ENCODE results near the gene PIR.

PIR gene

GRCh38 chrX:15493118-15493962 lies at the start of gene PIR:
PIR (minus strand) TSS chrX:15493333; CDS start chrX:15491257, 2,076 bp downstream.
- FAIRE-seq: peak; percentile 74

GRCh38 chrX:15530318-15530717 lies 37.2 kb upstream of the PIR start:
- no peak for FAIRE-seq

- no peak for FAIRE-seq
Measured at GRCh38 chrX:15529165-15529564, 36.0 kb upstream of the PIR start.

- FAIRE-seq: no peak
Measured at GRCh38 chrX:15525664-15526416, 32.7 kb upstream of the PIR start.

- no peak for FAIRE-seq
Measured at GRCh38 chrX:15524417-15524816, 31.3 kb upstream of the PIR start.

- no peak for FAIRE-seq
Measured at GRCh38 chrX:15523088-15523487, 30.0 kb upstream of the PIR start.

GRCh38 chrX:15522464-15522863 lies 29.3 kb upstream of the PIR start:
- no peak for FAIRE-seq

GRCh38 chrX:15515931-15516330 lies 22.8 kb upstream of the PIR start:
- FAIRE-seq: no peak

GRCh38 chrX:15514279-15514678 lies 21.1 kb upstream of the PIR start:
- no peak for FAIRE-seq

GRCh38 chrX:15512401-15512965 lies 19.4 kb upstream of the PIR start:
- no peak for FAIRE-seq

- FAIRE-seq: no peak
Measured at GRCh38 chrX:15511563-15511962, 18.4 kb upstream of the PIR start.

GRCh38 chrX:15509845-15510244 lies 16.7 kb upstream of the PIR start:
- no peak for FAIRE-seq

- no peak for FAIRE-seq
Measured at GRCh38 chrX:15507005-15507404, 13.9 kb upstream of the PIR start.

- FAIRE-seq: no peak
Measured at GRCh38 chrX:15505101-15505500, 12.0 kb upstream of the PIR start.

GRCh38 chrX:15504661-15505060 lies 11.5 kb upstream of the PIR start:
- FAIRE-seq: no peak

GRCh38 chrX:15501506-15501905 lies 8.4 kb upstream of the PIR start:
- FAIRE-seq: no peak

- no peak for FAIRE-seq
Measured at GRCh38 chrX:15500497-15500966, 7.4 kb upstream of the PIR start, which contains the start of gene BMX. BMX (plus strand) TSS chrX:15500807; CDS start chrX:15508354, 7,547 bp downstream.

GRCh38 chrX:15499976-15500375 lies 6.8 kb upstream of the PIR start:
- no peak for FAIRE-seq

- no peak for FAIRE-seq
Measured at GRCh38 chrX:15498741-15499140, 5.6 kb upstream of the PIR start.

- no peak for FAIRE-seq
Measured at GRCh38 chrX:15497865-15498264, 4.7 kb upstream of the PIR start.

- FAIRE-seq: no peak
Measured at GRCh38 chrX:15496824-15497223, 3.7 kb upstream of the PIR start.

GRCh38 chrX:15495801-15496200 lies 2.7 kb upstream of the PIR start:
- FAIRE-seq: no peak

GRCh38 chrX:15492469-15492868 lies 664 bp downstream of the PIR start:
- FAIRE-seq: no peak

- no peak for FAIRE-seq
Measured at GRCh38 chrX:15483891-15484290, 9.2 kb downstream of the PIR start.

Measured in G401.6 (cell line).